GM19395 (cell line): Measurements from ENCODE around the gene MCCD1.
"Not testable (repeated sequence)": the region's sequence is repeated elsewhere in the genome, so short reads cannot be mapped to it uniquely, and the experiment has no call there.

Source experiments
- ATAC-seq: cut with Tn5 transposase; IDR thresholded peaks from one replicate; pipeline ENCODE4 v1.9.1; 2021; ENCODE audit warnings: mild to moderate bottlenecking, moderate library complexity; ENCODE audit not compliant: unreplicated experiment

The MCCD1 gene

DNA sequence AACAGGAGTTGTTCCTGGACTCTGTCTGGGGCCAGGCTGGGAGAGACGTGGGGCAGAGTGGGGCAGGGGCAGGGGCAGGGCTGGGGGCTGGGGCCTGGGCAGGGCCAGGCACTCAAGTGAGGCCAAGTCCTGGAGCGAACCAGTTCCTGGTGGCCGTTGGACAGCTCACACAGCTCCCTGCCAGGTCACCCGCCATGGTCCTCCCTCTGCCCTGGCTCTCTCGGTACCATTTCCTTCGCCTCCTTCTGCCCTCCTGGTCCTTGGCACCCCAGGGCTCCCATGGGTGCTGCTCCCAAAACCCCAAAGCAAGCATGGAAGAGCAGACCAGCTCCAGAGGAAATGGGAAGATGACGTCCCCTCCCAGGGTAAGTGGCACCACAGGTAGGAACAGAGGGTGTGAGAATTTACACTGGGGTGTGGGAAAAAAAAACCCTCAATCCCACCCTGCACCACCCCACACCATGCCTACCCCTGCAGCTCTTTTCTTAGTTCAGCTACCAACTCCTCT lies at the start of gene MCCD1:
Gene MCCD1, plus strand, starts transcription at position 142 of the 508 bp plus-strand sequence. Its CDS starts 53 bp downstream, at position 195.
- ATAC-seq = no peak

GRCh38 chr6:31479151-31479932 lies 49.4 kb upstream of the MCCD1 start:
- ATAC-seq = no peak

DNA sequence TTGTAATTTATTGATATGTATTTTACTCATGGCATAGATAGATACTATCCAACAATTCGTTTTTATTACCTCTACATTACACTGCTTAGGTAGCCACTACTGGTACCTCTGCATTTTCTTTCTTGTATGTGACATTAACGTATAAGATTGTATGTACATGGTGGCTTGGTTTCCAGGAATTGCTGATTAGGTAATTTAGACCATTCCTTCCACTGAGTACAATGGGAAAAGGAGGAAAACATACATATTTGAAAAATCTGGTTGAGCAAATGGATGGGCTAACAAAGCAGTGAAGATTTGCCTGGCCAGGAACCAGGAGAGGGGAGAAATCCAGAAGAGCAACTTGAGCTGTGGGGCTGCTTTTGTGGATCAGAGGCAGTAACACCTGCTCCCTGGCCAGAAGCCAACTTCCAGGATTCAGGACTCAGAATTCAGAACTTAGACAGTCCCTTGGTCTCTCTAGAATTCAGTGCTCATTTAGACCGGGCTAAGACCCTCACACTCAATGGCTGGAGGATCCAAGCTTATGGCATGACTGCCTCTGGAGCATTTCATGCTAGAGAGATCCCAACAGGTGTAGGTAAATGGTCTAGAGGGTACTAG lies 48.7 kb upstream of the MCCD1 start:
- no peak for ATAC-seq

DNA sequence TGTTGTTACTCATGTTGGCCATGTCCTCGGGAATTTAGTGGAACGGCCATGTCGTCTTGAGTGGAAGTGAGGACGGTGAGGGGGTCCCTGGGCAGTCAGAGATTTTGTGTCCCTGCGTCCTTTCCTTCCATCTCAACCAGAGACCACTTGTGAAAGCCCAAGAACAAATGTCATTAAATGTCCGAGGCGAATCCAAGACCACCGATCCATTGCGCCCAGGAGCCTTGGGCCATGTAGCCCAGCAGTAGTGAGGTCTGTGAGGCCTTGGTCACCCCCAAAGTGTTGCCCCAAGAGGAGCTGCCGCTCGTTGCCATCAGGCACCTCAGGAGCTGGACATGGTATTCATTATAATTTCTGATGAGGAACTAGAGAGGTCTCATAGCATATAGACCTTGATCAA lies 48.2 kb upstream of the MCCD1 start:
- ATAC-seq = no peak

- no peak for ATAC-seq
These were observed 45.4 kb upstream of the MCCD1 start for GRCh38 chr6:31483392-31483791.

DNA sequence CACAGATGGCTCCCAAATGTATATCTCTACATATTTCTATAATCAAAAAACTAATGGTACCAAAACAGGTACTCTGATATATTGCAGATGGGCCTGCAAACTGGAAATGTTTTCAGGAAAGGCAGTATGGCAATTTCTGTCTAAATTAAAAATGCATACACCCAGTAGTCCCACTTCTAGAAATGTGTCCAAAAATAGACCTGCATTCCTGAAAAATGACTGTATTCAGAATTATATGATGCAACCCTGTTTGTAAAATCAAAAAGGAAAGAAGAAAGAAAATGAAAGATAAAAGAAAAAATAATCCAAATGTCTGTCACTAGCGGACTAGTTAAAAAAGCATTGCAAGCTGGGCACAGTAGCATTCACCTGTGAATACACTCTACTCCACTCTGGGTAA lies 43.7 kb upstream of the MCCD1 start:
- no peak for ATAC-seq

- not testable (repeated sequence) for ATAC-seq
These were observed 42.5 kb upstream of the MCCD1 start for GRCh38 chr6:31486065-31486837.

DNA sequence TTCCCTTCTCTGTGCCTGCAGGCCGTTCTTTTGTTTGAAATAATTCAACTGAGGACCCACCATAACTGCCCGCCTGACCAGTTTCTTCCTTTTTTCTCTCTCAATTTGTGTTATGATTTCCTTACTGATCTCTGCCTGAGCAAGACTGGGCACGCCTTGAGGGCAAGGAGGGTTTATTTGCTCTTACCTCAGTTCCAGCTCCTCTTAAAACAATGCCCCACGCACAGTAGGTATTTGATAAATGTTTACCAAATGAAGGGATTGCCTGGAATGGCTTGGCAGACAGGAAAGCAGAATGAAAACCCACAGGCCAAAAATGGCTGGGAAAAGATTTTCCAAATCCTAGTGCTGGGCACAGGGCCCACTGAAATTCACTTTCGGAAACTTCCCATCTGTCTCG lies 41.1 kb upstream of the MCCD1 start:
- ATAC-seq = not testable (repeated sequence)

GRCh38 chr6:31489086-31489485 lies 39.7 kb upstream of the MCCD1 start:
- no peak for ATAC-seq

DNA sequence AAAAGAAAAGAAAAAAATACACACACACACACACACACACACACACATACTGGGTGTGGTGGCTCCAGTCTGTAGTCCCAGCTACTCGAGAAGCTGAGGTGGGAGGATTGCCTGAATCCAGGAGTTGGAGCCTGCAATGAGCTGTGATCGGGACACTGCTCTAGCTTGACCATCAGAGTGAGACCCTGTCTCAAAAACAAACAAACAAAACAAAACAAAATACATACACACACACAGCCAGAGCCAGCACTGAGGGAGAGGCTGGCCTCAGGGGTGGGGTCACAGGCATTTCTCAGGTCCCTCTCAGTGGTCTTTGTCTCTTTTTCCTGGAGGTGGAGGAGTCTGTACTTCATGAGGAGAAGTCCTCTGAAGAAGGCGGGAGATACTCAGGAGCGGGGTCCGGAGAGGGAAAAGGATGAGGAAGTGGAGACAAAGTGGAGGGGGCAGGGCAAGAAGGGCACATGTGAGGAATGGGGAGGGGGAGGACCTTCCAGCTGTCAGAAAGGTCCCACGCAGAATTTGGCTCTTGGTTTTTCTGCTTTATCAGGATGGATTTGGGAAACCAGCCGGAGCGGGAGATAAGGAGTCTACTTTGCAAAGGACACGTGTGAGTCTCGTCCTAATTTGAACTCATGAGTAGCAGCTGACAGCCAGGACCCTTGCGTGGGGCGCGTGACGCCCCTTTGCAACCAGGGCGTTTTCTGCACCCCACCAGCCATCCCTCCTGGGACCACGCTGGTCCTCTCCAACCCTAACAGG lies 38.5 kb upstream of the MCCD1 start:
- ATAC-seq = no peak

DNA sequence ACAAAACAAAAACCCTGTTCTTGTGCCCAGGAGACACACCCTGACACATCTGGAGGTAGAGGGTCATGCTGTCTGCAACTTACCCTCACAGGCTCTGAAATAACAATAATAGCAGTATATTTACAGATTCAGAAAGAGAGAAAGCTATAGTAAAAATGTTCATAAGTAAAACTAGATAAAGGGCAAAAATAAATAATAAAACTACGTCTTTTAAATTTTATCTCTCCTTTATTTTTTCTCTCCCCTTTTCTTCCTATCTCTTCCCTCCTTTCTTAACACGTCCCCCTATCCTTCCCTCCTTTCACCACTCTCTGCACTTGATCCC lies 35.2 kb upstream of the MCCD1 start:
- ATAC-seq = not testable (repeated sequence)

DNA sequence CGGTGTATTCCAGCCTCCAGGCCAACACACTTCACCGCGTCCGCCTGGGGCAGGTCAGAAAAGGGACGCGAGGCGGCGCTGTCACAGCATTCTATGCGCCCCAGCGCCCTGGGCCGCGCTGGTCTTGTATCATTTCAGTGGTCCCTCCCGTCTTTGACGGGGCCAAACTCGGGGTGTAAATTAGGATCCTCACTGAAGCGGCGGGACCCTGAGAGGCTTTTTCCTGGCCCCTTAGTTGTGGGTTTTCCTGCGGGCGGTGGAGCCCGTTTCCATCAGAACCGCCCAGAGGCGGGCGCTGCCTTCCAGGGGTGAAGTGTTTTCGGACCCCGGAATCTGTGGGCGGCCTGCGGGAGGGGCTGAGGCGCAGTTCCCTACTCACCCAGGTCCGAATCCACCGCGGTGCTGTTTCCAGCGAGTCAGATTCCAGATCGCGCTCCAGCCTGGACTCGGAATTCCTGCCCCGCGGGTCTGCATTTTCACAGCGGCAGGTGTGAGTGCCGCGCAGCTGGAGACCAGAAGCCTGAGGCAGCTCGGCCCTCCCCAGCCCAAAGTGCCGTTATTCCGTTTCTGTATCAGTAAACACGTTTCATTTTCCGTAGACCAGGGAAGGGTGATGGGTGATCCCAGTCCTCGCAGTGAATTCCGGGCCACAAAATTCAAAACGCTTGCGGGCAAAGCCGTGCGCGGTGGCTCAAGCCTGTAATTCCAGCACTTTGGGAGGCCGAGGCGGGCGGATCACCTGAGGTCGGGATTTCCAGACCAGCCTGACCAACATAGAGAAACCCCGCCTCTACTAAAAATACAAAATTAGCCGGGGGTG lies 34.7 kb upstream of the MCCD1 start:
- ATAC-seq = no peak

GRCh38 chr6:31495580-31495979 lies 33.2 kb upstream of the MCCD1 start:
- no peak for ATAC-seq

- ATAC-seq = not testable (repeated sequence)
These were observed 31.9 kb upstream of the MCCD1 start for GRCh38 chr6:31496826-31497225.

- peak; percentile 56 for ATAC-seq
These were observed 31.0 kb upstream of the MCCD1 start, which contains the start of gene MICB for GRCh38 chr6:31497531-31498476. MICB (plus strand) TSS chr6:31498145; CDS start chr6:31498194, 49 bp downstream.

- no peak for ATAC-seq
These were observed 30.0 kb upstream of the MCCD1 start for GRCh38 chr6:31498748-31499147.

- not testable (repeated sequence) for ATAC-seq
These were observed 29.1 kb upstream of the MCCD1 start for GRCh38 chr6:31499648-31500047.

- no peak for ATAC-seq
These were observed 26.2 kb upstream of the MCCD1 start for GRCh38 chr6:31502586-31502985.

- ATAC-seq = not testable (repeated sequence)
These were observed 19.7 kb upstream of the MCCD1 start for GRCh38 chr6:31509036-31509435.
